Hindlimb muscle (tissue), 1 donor: ENCODE results near the gene TPBG. TPM values are rescaled to one million over a fixed set of nuclear protein-coding genes. Genes with fewer than 3 reads are reported as not detected.

Source experiments
- DNase-seq: peaks from one replicate; pipeline ENCODE4 v3.0.0-alpha.2; 2013
- polyA plus RNA-seq: library from polyadenylated mRNA; unstranded; fragments of 120-200 nt; gene quantifications from one replicate; pipeline ENCODE4 v1.2.1, GENCODE V29; 2013; ENCODE audit not compliant: insufficient read length

TPBG gene
- 11.2 TPM for polyA plus RNA-seq

- DNase-seq: peak; percentile 71
Measured at GRCh38 chr6:82363428-82364086, at the start of gene TPBG. Gene TPBG (plus strand): TSS chr6:82363817. CDS start chr6:82364962, 1,145 bp downstream.

DNA sequence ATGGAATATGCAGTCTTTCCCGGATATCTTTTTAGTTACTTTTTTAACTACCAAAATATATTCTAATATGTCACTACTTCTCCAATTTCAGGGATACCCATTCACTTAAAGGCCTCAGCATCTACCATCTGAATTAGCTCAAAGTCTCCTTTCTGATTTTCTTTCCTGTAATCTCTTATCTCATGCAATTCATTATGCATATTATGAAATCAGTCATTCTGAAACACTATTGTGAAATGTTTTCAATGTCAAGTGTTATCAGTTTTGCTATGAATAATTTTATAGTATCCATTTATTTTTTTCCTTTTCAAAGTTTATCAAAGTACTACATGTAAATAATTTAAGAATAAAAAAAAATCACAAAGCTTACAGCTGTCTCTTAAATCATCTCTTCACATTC is 41.2 kb upstream of the TPBG start:
- DNase-seq: no peak

GRCh38 chr6:82329766-82330165 is 33.9 kb upstream of the TPBG start:
- DNase-seq: no peak

- no peak for DNase-seq
Measured at GRCh38 chr6:82330171-82330804, 33.3 kb upstream of the TPBG start.

GRCh38 chr6:82331031-82331773 is 32.4 kb upstream of the TPBG start:
- no peak for DNase-seq

- no peak for DNase-seq
Measured at GRCh38 chr6:82333781-82334180, 29.8 kb upstream of the TPBG start.

DNA sequence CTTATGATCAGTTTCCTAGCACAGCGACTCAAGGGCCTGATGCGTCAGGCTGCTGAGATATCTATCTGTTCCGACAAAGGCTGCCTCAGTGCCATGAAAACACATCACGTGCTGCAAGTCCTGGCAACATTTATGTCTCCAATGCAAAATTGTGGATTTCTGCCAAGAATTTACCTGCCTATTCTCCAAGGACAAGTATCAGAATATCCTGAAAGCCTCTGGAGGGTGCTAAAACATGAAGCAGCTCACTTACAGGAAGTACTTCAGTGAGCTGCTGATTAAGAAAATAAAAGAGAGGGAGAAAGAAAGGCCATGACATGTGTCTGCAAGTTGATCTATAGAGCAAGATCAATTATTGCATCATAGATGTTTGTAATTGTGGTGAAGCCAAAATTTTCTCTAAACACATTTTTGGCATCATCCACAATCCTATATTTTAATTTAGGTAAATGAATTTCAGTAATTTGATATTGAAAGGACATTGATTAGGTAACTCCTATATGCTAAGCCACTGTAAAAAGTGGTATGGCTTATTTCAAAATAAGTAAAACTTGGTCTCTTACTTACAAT is 25.8 kb upstream of the TPBG start:
- DNase-seq: no peak

- no peak for DNase-seq
Measured at GRCh38 chr6:82348130-82348529, 15.5 kb upstream of the TPBG start.

- DNase-seq: no peak
Measured at GRCh38 chr6:82353848-82354247, 9.8 kb upstream of the TPBG start.

DNA sequence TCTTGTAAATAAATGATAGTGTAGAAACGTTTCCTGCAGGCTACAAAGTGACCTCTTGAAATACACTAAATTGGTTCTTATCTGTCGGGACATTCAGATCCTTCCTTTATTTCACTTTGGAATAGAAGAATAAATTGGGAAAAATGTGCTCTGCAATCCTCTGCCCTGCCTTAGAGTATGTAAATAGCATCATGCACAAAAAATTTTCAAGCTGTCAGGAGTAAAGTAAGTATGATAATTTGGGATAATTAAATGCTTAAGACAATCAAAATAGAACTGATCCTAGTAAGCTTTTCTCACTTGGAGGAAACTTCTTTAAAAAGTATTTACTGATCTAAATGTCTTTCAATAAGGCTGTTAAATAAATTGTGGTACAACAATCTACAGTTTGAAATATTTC is 3.1 kb upstream of the TPBG start:
- DNase-seq: no peak

DNA sequence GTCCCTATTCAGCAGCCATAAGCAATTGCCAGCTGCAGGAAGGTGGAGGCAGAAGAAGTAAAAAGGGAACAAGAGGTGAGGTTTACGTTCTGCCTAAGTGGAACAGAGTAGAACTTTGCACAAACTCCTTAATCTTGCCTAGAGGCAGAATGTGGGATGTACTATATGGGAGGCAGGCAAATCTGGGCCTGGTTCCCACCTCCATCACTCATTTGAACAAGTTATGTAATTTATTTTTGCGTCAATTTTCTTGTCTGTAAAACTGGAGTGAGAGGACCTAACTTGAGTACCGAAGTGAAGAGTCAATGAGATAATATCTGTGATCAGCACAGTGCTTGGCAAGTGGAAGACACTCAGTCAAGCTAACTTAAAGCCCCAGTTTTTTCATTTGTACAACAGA is 2.0 kb upstream of the TPBG start:
- DNase-seq: no peak

DNA sequence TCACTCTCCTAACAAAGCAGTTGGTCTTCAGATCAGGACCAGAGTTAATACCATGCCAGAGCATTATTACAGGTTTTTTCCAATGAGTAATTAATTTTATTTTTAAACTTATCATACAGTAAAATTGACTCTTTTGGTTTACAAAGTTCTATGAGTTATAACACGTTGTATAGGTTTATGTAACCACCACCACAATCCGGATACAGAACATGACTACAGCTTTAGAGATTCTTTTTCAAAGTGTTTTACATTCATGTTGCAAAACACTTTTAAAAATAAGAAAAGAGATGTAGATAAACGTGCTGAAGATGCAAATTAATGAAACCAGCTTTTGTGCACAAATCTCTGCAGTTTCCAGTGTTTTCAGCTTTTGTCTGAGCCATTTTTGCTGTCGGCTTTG is 1.5 kb upstream of the TPBG start:
- DNase-seq: no peak

DNA sequence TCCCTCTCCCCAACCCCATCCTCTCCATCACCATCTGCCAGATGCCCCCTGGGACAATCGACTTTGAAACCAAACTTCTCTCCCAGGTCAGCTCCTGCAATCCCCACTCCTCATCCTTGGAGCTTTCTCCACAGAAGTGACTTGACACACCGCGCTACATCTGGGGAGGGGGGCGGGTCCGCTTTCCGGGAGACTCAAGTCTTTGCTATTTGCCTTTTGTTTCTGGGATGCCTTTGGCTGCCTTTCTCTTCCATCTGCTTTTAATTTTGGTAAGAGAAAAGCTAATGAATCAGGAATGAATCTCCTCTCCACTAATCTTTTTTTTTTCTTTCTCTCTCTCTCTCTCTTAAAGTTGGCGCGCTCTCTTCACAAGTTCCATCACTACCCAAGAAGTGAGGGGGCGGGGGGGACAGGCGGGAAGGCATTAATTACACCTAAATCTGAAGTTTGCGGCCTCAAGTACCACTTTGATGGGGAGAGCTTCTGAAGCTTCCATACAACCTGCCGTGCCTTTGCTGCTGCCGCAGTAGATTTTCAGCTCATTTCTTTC is 664 bp upstream of the TPBG start:
- DNase-seq: peak; percentile 71

DNA sequence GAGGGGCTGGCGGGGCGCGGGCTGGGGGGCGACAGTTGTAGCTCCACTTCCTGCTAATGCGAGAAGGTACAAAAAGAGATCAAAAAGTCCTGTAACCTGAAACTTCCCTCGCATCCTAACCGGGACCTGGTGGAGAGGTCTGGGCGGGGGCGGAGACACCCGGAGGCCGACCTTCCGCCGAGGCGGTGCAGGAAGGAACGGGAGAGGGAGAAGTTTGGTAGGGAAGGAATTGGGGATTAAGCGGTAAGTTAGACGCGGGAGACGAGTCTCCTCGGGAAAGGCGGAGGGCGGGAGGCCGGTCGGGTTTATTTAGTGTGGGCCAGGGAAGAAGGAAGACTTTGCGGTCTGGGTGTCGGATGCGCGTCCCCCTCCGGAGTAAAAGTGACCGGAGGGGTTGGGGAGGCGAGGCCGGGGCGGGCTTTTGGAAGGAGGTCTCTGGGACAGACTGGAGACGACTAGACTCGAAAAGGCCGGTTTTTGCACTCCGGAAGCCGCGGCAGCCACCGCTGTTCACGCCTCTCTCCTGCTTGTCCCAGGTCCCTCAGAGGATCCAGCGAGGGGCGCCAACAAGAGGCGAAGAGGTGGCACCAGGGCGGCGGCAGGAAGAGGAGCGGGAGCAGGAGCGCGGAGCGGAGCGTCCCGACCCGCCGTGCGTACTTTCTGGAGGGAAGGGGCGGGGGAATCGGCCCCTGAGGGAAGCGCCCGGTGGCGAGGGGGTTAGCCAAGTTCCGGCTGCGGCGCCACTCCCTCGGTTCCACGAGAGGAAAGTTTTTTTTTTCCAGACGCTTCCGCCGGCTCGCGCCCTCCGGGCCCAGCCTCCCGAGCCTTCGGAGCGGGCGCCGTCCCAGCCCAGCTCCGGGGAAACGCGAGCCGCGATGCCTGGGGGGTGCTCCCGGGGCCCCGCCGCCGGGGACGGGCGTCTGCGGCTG is 734 bp downstream of the TPBG start:
- DNase-seq: peak; percentile 73

- peak; percentile 43 for DNase-seq
Measured at GRCh38 chr6:82365016-82365795, 1.6 kb downstream of the TPBG start.

DNA sequence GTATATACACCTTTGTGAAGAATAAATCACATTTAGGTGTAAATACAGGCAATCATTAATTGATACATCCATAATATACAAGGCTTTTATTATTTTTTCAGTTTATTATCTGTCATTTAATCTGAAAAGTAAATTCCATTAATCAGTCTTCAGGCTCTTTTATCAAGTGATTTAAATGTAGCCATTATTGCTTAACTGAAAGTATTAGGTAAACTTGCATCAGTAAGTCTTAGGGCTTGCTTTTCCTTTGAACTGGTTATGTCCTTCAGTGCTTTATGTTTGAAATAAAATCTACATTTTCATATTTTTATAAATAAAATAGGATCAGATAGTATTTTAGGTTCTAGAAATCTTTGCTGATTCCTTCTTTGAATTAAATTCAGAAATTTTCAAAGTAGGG is 4.1 kb downstream of the TPBG start:
- no peak for DNase-seq

DNA sequence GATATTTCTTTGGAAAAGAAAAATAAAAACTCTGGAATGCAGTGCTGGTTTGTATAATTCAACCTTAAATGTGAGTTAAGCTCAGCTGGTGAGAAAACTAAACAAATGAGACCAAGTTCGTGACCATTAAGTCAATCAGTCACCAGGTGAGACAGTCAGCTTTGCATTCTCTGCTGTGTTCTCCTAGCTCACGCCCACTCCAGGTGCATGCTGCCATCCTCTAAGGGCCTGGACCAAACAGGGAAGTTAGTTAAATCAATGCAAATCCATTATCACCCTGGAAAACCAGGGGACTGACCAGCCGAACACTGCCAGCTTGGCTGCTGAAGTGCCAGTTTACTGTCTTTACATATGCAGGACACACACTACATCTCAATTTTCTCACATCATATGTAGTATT is 7.2 kb downstream of the TPBG start:
- no peak for DNase-seq

- peak; percentile 15 for DNase-seq
Measured at GRCh38 chr6:82371799-82372546, 8.4 kb downstream of the TPBG start.

- peak; percentile 17 for DNase-seq
Measured at GRCh38 chr6:82372656-82373055, 9.0 kb downstream of the TPBG start.

DNA sequence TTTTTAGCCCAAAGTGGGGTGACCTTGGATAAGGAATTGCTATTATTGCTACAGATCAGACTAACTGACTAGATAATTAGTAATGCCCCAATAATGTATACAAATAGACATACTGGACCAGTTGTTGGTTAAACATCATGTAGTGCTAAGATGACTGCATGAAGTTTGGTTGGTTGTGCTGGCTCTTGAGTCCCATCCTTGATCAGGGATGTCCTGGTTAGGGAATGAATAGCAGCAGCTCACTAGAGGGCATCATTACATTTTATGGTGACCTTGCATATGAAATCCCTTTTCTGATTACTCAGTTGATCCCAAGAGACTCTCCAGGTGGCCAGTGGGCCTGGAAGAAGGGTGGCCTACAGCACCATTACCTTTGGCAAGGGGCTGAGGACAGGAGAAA is 10.9 kb downstream of the TPBG start:
- no peak for DNase-seq
